Neuronal stem cell (in vitro differentiated cells): ENCODE results near the gene LYPD5.

Experiments used
- DNase-seq: peaks from one replicate; pipeline ENCODE4 v3.0.0-alpha.2; 2013; ENCODE audit warnings: low spot score
- H2AFZ ChIP-seq: one replicate; pipeline ENCODE4 v1.6.1; 2013; ENCODE audit warnings: mild to moderate bottlenecking, low read length, inconsistent platforms
- H2AK5ac ChIP-seq: 2 replicates; pipeline ENCODE4 v1.6.1; 2013; ENCODE audit warnings: low read depth, mild to moderate bottlenecking, inconsistent platforms, low read length, moderate library complexity, mixed read lengths
- H2BK120ac ChIP-seq: 2 replicates; pipeline ENCODE4 v1.6.1; 2013; ENCODE audit warnings: low read depth, mild to moderate bottlenecking, inconsistent platforms, low read length, moderate library complexity, mixed read lengths
- H2BK12ac ChIP-seq: one replicate; pipeline ENCODE4 v1.6.1; 2013; ENCODE audit warnings: low read length, inconsistent platforms
- H2BK15ac ChIP-seq: 2 replicates; pipeline ENCODE4 v1.6.1; 2013; ENCODE audit warnings: mild to moderate bottlenecking, low read length, inconsistent platforms, mixed read lengths
- H2BK5ac ChIP-seq: one replicate; pipeline ENCODE4 v1.6.1; 2013; ENCODE audit warnings: inconsistent platforms, mild to moderate bottlenecking, low read length, moderate library complexity
- H3K14ac ChIP-seq: one replicate; pipeline ENCODE4 v1.6.1; 2013; ENCODE audit warnings: low read length, inconsistent platforms
- H3K18ac ChIP-seq: 2 replicates; pipeline ENCODE4 v1.6.1; 2013; ENCODE audit warnings: low read length, inconsistent platforms
- H3K23ac ChIP-seq: 2 replicates; pipeline ENCODE4 v1.6.1; 2013; ENCODE audit warnings: low read depth, mild to moderate bottlenecking, mixed read lengths, low read length, inconsistent platforms; ENCODE audit not compliant: poor library complexity
- H3K27ac ChIP-seq: replicated peaks from 3 replicates; pipeline ENCODE4 v1.5.1; 2013; ENCODE audit warnings: low read length, inconsistent platforms
- H3K27me3 ChIP-seq, 3 experiments: 2 replicates each; pipeline ENCODE4 v1.6.1; 2013; ENCODE audit warnings: low read length in 3 of 3, mild to moderate bottlenecking in 2 of 3, inconsistent platforms in 1 of 3, low read depth in 1 of 3, mixed read lengths in 1 of 3, moderate library complexity in 1 of 3; ENCODE audit not compliant: control insufficient read depth in 3 of 3, insufficient read depth in 3 of 3
- H3K36me3 ChIP-seq, 2 donors: replicated peaks in 1 of 2; 2 replicates each; pipeline ENCODE4 v1.6.1; 2013; ENCODE audit warnings: low read length in 2 of 2; ENCODE audit not compliant: control insufficient read depth in 2 of 2, insufficient read depth in 2 of 2
- H3K4ac ChIP-seq: 2 replicates; pipeline ENCODE4 v1.6.1; 2013; ENCODE audit warnings: inconsistent platforms, mild to moderate bottlenecking, low read length, moderate library complexity
- H3K4me1 ChIP-seq, 2 donors: 1 replicate in 1 of 2; 2 replicates in 1 of 2; pipeline ENCODE4 v1.6.1; 2013; ENCODE audit warnings: low read length in 2 of 2, low read depth in 1 of 2; ENCODE audit not compliant: control insufficient read depth in 2 of 2, insufficient read depth in 1 of 2
- H3K4me2 ChIP-seq: one replicate; pipeline ENCODE4 v1.6.1; 2013; ENCODE audit warnings: mild to moderate bottlenecking, low read length, inconsistent platforms; ENCODE audit not compliant: insufficient read depth, poor library complexity, severe bottlenecking
- H3K4me3 ChIP-seq, 2 donors: 2 replicates each; pipeline ENCODE4 v1.5.1; 2013; ENCODE audit warnings: low read length in 2 of 2, mild to moderate bottlenecking in 2 of 2, inconsistent platforms in 1 of 2, moderate library complexity in 1 of 2
- H3K79me1 ChIP-seq: one replicate; pipeline ENCODE4 v1.6.1; 2013; ENCODE audit warnings: low read depth, mild to moderate bottlenecking, inconsistent platforms, low read length, moderate library complexity
- H3K9ac ChIP-seq: one replicate; pipeline ENCODE4 v1.6.1; 2013; ENCODE audit warnings: mild to moderate bottlenecking, low read depth, low read length, inconsistent platforms; ENCODE audit not compliant: poor library complexity
- H3K9me3 ChIP-seq, 2 donors: replicated peaks in 1 of 2; 2 replicates each; pipeline versions ENCODE3 to v1.6.1; 2013; ENCODE audit warnings: low read length in 2 of 2, mild to moderate bottlenecking in 2 of 2, inconsistent platforms in 1 of 2, low read depth in 1 of 2, mixed read lengths in 1 of 2, moderate library complexity in 1 of 2; ENCODE audit not compliant: control insufficient read depth in 2 of 2, insufficient read depth in 1 of 2
- H4K8ac ChIP-seq: one replicate; pipeline ENCODE4 v1.6.1; 2013; ENCODE audit warnings: low read depth, mild to moderate bottlenecking, inconsistent platforms, low read length, moderate library complexity
- H4K91ac ChIP-seq: one replicate; pipeline ENCODE4 v1.6.1; 2013; ENCODE audit warnings: low read length, low read depth, mild to moderate bottlenecking, inconsistent platforms; ENCODE audit not compliant: poor library complexity
- WGBS, 2 donors: extraction: QIAGEN DNeasy Blood & Tissue Kit; methylation state at CpG; one replicate each; pipeline ENCODE4 v1.1.7; 2013; ENCODE audit warnings: missing lambda C conversion rate in 2 of 2, mixed read lengths in 1 of 2; ENCODE audit not compliant: insufficient read length in 2 of 2, insufficient replicate concordance in 1 of 2; ENCODE audit errors: extremely low coverage in 2 of 2; 5-methylcytosine and 5-hydroxymethylcytosine counted together

Gene LYPD5

GRCh38 chr19:43774103-43774939, 27.9 kb downstream of the LYPD5 start:
- Histone ChIP-seq H3K27me3 (peaks cover 3 to 70% (median 45%) of the 10 kb centered on the region in 3 experiments), H2BK5ac (peak overlapping the region; percentile 80), H3K9ac (peak overlapping the region; percentile 83), H3K4me3 (peak overlapping the region; percentile 18 to 77), H3K14ac (peak overlapping the region; percentile 3), H3K18ac (peak overlapping the region; percentile 92), H2BK120ac (peak overlapping the region; percentile 21), H2AFZ (peak overlapping the region; percentile 84), H3K9me3 (peaks cover 2 to 5% of the 10 kb centered on the region in 2 donors), H3K4ac (no peak overlapping the region), H2AK5ac (no peak overlapping the region), H2BK12ac (no peak overlapping the region), H2BK15ac (no peak overlapping the region), H3K79me1 (no peaks in the 10 kb centered on the region), H4K91ac (no peak overlapping the region), H3K4me1 (peaks cover 14 to 15% of the 10 kb centered on the region in 2 donors), H4K8ac (no peak overlapping the region), H3K36me3 (no peaks in the 10 kb centered on the region), H3K4me2 (peak overlapping the region; percentile 94), H3K27ac (no peak overlapping the region), H3K23ac (peak overlapping the region; percentile 37)
- WGBS, 2 donors: no CpG with 5 or more reads among the region's 63 CpGs
- peak; percentile 57 for DNase-seq

- Histone ChIP-seq H3K27ac (no peak overlapping the region), H3K4ac (no peak overlapping the region), H2BK12ac (no peak overlapping the region), H3K4me1 (peaks cover 14 to 15% of the 10 kb centered on the region in 2 donors), H3K4me2 (peak overlapping the region; percentile 94), H3K14ac (no peak overlapping the region), H2AK5ac (no peak overlapping the region), H3K18ac (peak overlapping the region; percentile 92), H2BK120ac (peak overlapping the region; percentile 21), H3K79me1 (no peaks in the 10 kb centered on the region), H4K91ac (no peak overlapping the region), H3K23ac (no peak overlapping the region), H2AFZ (peak overlapping the region; percentile 84), H3K9me3 (peaks cover 2 to 5% of the 10 kb centered on the region in 2 donors), H4K8ac (no peak overlapping the region), H3K9ac (peak overlapping the region; percentile 83), H3K27me3 (peaks cover 3 to 74% (median 45%) of the 10 kb centered on the region in 3 experiments), H3K36me3 (no peaks in the 10 kb centered on the region), H2BK15ac (no peak overlapping the region), H3K4me3 (peak overlapping the region in 1 of 2 donors; percentile 77), H2BK5ac (peak overlapping the region; percentile 80)
- DNase-seq: no peak
- no CpG with 5 or more reads among the region's 5 CpGs for WGBS, 2 donors
Observed at GRCh38 chr19:43773725-43774102, 28.5 kb downstream of the LYPD5 start.

GRCh38 chr19:43769256-43769655, 33.0 kb downstream of the LYPD5 start:
- H3K23ac ChIP-seq: peak overlapping the region; percentile 12
- H3K79me1 ChIP-seq: no peaks in the 10 kb centered on the region
- no peaks in the 10 kb centered on the region for H3K36me3 ChIP-seq
- H2BK12ac ChIP-seq: no peak overlapping the region
- no peak overlapping the region for H3K18ac ChIP-seq
- no CpG with 5 or more reads among the region's 14 CpGs for WGBS, 2 donors
- no peak for DNase-seq
- H2BK15ac ChIP-seq: no peak overlapping the region
- no peak overlapping the region for H2BK120ac ChIP-seq
- H4K91ac ChIP-seq: no peak overlapping the region
- no peak overlapping the region for H2BK5ac ChIP-seq
- H3K4me1 ChIP-seq: peaks cover 4 to 8% of the 10 kb centered on the region in 2 donors
- H3K4ac ChIP-seq: no peak overlapping the region
- peaks cover 2 to 58% (median 28%) of the 10 kb centered on the region in 3 experiments for H3K27me3 ChIP-seq
- H2AK5ac ChIP-seq: peak overlapping the region; percentile 47
- H3K4me2 ChIP-seq: no peak overlapping the region
- no peak overlapping the region for H3K27ac ChIP-seq
- peak overlapping the region in 1 of 2 donors; percentile 39 for H3K4me3 ChIP-seq
- no peak overlapping the region for H3K14ac ChIP-seq
- no peak overlapping the region for H2AFZ ChIP-seq
- no peak overlapping the region for H4K8ac ChIP-seq
- peaks cover 2 to 5% of the 10 kb centered on the region in 2 donors for H3K9me3 ChIP-seq
- no peak overlapping the region for H3K9ac ChIP-seq

GRCh38 chr19:43768273-43769050, 33.8 kb downstream of the LYPD5 start:
- H2BK5ac ChIP-seq: no peak overlapping the region
- no peak overlapping the region for H2AK5ac ChIP-seq
- no peaks in the 10 kb centered on the region for H3K36me3 ChIP-seq
- no peak for DNase-seq
- no CpG with 5 or more reads among the region's 15 CpGs for WGBS, 2 donors
- no peak overlapping the region for H3K4ac ChIP-seq
- H3K9me3 ChIP-seq: peaks cover 0 to 5% of the 10 kb centered on the region in 2 donors
- no peak overlapping the region for H3K9ac ChIP-seq
- H3K18ac ChIP-seq: no peak overlapping the region
- no peak overlapping the region for H3K27ac ChIP-seq
- peaks cover 0 to 50% (median 20%) of the 10 kb centered on the region in 3 experiments for H3K27me3 ChIP-seq
- no peak overlapping the region for H2BK120ac ChIP-seq
- no peak overlapping the region for H4K91ac ChIP-seq
- no peak overlapping the region for H2AFZ ChIP-seq
- no peaks in the 10 kb centered on the region for H3K79me1 ChIP-seq
- peaks cover 0 to under 1% of the 10 kb centered on the region in 2 donors for H3K4me1 ChIP-seq
- no peak overlapping the region for H3K4me2 ChIP-seq
- no peak overlapping the region for H2BK12ac ChIP-seq
- H3K4me3 ChIP-seq: no peak overlapping the region
- no peak overlapping the region for H3K14ac ChIP-seq
- H3K23ac ChIP-seq: no peak overlapping the region
- no peak overlapping the region for H2BK15ac ChIP-seq
- H4K8ac ChIP-seq: no peak overlapping the region
